HG03025 (cell line): Measurements from ENCODE around the gene POMGNT2.

Source experiments
- ATAC-seq: cut with Tn5 transposase; IDR thresholded peaks from one replicate; pipeline ENCODE4 v1.9.1; 2021; ENCODE audit warnings: mild to moderate bottlenecking, moderate library complexity; ENCODE audit not compliant: unreplicated experiment, low FRiP score

POMGNT2 gene

GRCh38 chr3:43105596-43106292 lies at the start of gene POMGNT2:
Gene POMGNT2 (minus strand): TSS chr3:43106079. CDS start chr3:43081431, 24,648 bp downstream.
- ATAC-seq: peak; percentile 86

- ATAC-seq: no peak
These were observed 49.1 kb upstream of the POMGNT2 start for GRCh38 chr3:43154980-43155379.

GRCh38 chr3:43153216-43154083 lies 47.6 kb upstream of the POMGNT2 start:
- no peak for ATAC-seq

- ATAC-seq: no peak
These were observed 46.8 kb upstream of the POMGNT2 start for GRCh38 chr3:43152649-43153048.

GRCh38 chr3:43148033-43148432 lies 42.2 kb upstream of the POMGNT2 start:
- ATAC-seq: no peak

- no peak for ATAC-seq
These were observed 40.7 kb upstream of the POMGNT2 start for GRCh38 chr3:43146599-43146998.

- no peak for ATAC-seq
These were observed 39.0 kb upstream of the POMGNT2 start for GRCh38 chr3:43144761-43145490.

- ATAC-seq: no peak
These were observed 36.6 kb upstream of the POMGNT2 start for GRCh38 chr3:43142472-43142871.

GRCh38 chr3:43138488-43139231 lies 32.8 kb upstream of the POMGNT2 start:
- ATAC-seq: no peak

GRCh38 chr3:43132870-43133636 lies 27.2 kb upstream of the POMGNT2 start:
- ATAC-seq: no peak

- no peak for ATAC-seq
These were observed 26.3 kb upstream of the POMGNT2 start for GRCh38 chr3:43132193-43132592.

GRCh38 chr3:43128464-43128863 lies 22.6 kb upstream of the POMGNT2 start:
- no peak for ATAC-seq

- ATAC-seq: no peak
These were observed 20.7 kb upstream of the POMGNT2 start for GRCh38 chr3:43126536-43126935.

GRCh38 chr3:43123895-43124294 lies 18.0 kb upstream of the POMGNT2 start:
- no peak for ATAC-seq

GRCh38 chr3:43120937-43121336 lies 15.1 kb upstream of the POMGNT2 start:
- no peak for ATAC-seq

GRCh38 chr3:43117257-43117656 lies 11.4 kb upstream of the POMGNT2 start:
- ATAC-seq: no peak

- ATAC-seq: no peak
These were observed 7.8 kb upstream of the POMGNT2 start for GRCh38 chr3:43113671-43114070.

- ATAC-seq: no peak
These were observed 382 bp upstream of the POMGNT2 start for GRCh38 chr3:43106293-43106628.

GRCh38 chr3:43104660-43105595 lies 951 bp downstream of the POMGNT2 start:
- ATAC-seq: no peak
